IPS-11a (cell line): ENCODE data around the gene LIPG.

ENCODE experiments used
- H3K4me3 ChIP-seq: one replicate; pipeline ENCODE4 v1.5.1; 2013; ENCODE audit warnings: low read depth, low read length, control low read depth

The LIPG gene

DNA sequence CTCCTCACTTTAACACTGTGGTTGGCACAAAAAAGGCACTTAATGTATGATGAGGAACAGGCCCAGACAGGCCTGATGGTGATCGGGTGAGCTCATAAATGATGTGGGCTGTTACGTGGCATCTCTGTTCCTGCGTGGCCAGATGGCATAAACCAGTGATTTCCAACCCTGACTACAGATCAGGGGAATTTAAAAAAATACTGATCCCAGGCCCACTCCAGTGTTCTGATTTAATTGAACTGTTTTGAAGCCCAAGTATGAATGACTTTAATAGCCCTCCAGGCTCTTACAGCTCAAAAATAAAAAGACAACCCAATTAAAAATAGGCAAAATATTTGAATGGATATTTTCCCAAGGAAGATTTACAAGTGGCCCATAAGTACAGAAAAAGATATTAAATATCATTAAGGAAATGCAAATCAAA lies 48.2 kb downstream of the LIPG start:
- H3K4me3 ChIP-seq: no peak overlapping the region

DNA sequence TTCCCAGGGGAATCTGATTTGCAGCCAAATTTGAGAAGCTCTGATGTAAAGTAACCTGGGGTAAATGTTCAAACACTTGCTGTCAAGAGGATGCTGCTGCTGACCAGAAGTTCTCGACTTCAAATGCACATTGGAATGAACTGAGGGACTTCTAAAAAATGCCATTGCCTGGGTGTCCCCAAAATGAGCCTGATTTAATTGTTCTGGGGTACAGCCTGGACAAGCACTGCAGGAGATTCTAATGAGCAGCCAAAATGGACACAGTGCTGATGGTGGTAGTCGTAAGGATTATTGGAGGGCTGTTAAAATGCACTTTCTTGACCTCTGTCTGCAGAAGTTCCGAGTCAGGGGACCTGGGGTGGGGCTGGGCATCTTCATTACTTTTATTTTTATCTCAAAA lies 49.5 kb downstream of the LIPG start:
- H3K4me3 ChIP-seq: no peak overlapping the region

DNA sequence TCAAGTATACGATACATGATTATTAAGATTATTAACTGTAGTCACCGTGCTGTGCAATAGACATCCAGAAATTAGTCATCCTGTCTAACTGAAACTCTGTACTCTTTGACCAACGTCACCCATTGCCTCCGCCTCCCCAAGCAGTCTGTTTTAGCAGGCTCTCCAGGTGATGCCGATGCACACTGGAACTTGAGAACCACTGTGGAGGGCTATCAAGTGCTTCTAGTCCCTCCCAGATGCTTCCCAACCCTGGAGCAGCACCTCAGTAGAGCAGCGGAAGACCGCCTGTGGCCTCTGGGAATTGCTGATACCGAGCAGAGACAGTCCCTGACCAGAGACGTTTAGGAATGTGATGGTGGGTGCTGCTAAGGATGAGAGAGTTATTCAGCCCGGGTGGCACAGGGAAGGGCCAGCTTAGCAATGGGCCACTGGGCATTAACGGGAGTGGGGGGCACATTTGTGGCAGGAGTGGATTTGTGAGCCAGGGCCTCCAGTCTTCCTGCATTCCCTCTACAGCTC lies 50.7 kb downstream of the LIPG start:
- no peak overlapping the region for H3K4me3 ChIP-seq

DNA sequence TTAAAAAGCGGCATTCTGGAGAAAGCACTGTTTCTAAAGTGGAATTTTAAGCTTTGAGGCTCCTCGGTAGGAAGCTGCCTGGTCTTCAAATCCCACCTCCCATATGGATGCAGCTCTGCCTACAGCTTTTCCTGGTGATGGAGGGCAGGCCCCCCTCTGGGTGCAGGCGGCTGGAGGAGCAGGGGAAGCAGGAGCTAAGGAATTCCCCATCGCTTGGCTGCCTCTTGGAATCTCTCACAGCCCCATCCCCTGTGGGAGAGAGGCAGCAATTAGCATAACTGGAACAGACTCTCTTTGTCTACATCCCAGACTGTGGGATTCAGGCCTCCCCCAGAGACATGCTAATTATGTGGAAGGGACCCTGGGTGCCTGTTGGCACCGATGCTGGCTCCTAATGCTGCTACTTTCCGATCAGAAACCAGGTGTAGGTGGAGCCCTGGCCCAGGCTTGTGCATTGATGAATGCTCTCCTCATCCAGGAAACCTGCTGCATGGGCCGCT lies 51.3 kb downstream of the LIPG start:
- H3K4me3 ChIP-seq: no peak overlapping the region

DNA sequence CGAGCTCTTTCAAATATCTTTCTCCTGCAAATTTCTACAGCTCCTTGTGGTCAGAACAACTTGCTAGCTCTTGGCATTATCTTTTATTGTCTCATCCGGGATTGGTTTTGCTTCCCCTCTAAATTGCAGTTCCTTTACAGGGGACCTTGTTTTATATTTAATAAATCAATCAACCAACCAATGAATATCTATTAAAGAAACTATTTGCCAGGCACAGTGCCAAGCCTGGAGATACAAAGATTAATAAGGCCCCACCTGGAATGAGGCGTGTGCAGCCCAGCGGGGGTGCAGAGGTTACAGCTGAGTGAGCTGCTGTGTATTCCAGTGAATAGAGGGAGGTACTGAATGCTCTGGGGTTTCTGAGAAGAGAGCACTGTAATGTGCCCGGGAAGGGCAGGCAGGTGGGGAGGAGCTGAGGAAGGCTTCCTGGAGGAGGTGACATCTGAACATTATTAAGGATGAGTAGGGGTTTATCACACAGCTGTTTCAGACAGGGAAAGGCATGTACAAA lies 51.8 kb downstream of the LIPG start:
- no peak overlapping the region for H3K4me3 ChIP-seq

DNA sequence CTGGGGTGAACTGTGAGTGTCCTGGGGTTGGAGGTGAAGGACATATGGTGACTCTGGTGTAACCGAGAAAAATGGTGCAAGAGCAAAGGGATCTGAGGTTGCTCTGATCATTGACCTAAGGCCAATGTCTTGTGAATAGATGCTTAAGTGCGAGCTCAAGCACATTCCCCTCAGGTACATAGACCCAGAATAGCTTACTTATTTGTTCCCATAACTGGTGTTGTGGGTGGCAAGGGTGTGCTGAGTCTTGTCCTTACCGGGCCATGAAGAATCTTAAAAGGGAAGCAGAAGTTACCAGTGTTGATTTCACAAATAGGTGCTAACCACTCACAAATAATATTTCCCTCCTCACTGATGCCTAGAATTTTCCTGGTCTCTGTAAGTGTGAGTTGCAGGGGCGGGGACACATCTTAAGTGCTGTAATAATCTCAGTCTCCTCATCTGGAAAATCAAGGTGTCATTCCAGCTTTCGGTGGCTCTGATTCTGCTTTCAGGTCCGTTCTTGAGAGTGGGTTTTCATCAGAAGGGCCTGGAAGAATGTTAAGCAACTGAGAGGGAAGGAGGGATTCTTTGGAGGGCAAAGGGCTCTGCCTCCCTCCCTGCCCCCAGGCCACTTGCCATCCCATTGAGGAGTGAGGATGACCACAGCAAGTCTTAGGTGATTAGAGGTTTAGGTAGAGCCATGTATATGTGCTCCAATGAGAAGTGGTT lies 54.9 kb downstream of the LIPG start:
- no peak overlapping the region for H3K4me3 ChIP-seq

DNA sequence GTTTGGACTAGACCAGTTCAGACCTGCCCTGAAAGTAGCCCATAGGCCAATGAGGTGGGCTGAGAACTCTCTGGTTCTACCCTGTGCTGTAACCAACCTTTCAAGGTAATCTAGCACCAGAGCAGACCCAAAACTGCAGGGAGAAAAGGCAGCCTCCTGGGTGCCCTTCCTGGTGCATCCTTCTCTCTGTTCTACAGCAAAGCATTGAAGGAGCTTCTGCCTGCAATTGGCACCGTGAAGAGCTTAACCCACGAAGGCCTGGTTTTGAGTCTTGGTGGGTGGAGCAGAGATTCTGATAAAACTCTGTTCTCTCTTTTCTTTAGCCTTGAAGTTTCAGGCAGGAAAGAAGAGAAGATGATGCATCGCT lies 55.5 kb downstream of the LIPG start:
- no peak overlapping the region for H3K4me3 ChIP-seq

DNA sequence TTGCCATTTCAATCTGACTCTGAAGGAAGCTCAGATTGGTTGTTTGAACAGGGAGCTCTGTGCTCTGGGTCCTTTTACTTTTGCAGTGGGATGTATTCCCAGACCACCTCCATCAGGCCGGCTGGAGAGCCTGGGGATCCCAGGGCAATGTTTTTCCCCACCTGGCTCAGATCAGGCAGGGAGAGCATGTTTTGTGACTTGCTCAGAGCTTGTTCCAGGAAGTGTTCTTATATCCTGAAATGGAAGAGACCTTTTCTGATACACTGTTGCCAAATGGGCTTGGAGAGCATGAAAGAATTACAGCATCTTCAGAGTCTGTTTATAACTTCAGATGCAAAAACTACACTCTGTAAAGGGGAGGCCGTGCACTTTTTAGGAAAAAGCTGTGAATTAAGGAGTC lies 56.0 kb downstream of the LIPG start:
- no peak overlapping the region for H3K4me3 ChIP-seq

DNA sequence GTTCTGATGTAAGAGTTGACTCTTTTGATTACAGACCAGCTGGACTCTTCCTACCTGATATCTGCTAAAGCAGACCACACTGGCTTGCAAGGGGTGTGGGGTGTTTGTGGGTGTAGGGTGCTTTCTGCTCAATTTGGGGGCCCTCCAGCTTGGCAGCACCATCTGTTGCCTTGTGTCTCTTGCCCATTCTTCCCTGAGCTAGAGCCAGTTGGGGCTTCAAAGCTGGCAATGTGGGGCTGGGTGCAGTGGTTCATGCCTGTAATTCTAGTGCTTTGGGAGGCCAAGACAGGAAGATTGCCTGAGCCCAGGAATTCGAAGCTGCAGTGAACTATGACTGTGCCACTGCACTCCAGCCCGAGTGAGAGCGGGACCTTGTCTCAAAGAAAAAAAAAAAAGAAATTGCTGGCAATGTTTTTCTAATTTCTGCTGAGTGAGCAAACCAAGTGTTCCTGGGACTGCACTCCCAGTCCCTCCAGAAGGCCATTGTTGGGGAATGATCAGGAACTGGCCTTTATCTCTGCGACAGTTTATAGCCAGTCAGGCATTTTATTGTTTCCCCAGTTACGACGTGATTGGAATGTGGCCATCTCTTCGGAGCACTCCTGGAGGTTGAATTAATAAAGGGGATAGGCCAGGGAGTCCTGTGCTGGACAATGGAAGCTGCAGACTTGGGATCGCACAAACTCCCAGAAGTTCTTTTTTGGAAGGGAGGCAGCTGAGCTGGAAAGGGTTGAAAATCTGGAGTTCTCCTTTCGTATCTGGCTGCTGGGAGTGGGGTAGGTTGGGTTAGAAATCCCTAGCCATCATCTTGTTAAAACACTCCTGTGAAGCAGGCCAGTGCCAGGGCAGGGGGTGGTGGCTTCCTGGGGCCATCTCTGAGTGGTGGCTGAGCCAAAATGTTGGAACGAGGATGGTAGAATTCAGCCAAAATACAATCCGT lies 57.2 kb downstream of the LIPG start:
- no peak overlapping the region for H3K4me3 ChIP-seq

DNA sequence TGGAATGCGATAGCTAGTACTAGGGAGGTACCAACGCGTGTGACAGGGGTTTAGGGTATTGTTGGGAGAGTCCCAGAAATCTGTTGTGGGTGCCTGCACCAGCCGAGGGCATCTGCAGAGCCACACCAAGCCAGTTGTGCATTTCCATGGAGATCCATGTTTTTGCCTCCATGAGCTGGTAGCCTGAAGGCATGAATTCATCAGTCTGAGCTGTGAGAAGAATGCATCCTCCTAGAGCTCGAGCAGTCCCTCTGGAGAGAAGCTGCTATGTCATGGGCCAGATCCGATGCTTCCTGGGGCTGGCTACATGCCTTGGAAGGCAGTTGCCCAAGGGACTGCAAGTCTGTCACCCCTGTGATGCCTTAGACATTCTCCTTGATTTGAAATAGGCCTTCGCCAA lies 57.9 kb downstream of the LIPG start:
- no peak overlapping the region for H3K4me3 ChIP-seq

DNA sequence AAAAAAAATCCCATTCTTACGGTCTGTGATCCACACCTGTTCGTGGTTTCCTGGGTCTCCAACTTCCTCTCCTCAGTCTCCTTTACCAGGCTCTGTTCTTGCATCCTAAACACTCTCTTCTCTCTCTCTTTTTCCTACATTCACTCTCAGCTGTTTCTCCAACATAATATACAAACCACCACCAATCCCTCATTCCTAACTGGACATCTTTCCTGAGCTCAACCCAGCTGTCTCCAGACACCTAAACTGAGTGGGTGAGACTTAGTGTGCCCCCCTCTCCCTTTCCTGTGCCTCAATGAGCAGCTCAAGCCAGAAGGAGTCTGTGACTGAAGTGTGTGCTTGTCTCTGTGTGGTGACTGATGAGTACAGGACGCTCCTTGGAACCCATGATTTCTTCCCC lies 59.4 kb downstream of the LIPG start:
- no peak overlapping the region for H3K4me3 ChIP-seq

DNA sequence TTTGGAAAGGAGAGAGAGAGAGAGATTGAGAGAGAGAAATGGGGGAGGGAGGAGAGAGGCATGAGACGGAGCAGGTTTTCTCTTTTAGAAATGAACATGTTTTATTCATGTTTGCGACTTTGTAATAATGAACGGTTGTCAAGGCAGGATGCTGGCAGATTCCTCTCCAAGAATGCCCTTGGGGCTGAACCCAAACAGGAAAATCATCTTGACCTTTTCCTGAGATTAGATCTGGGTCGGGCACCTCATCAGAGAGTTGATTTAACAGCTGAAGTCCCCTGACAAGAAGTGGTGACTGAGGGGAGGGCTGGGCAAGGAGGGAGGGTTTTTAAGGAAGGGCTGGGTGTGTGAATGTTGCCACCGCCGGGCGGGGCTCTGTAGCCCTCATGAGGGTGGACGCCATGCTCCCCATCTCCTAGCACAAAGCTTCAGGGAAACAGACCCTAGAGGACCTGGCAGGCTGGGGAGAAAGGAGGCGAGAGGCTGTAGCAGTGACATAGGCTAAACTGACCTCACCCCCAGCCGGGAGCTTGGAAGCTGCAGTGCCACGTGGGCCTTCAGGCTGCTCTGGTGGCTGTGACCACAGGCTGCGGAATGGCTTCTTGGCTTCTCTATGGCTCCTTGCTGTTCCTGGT lies 60.0 kb downstream of the LIPG start:
- no peak overlapping the region for H3K4me3 ChIP-seq

DNA sequence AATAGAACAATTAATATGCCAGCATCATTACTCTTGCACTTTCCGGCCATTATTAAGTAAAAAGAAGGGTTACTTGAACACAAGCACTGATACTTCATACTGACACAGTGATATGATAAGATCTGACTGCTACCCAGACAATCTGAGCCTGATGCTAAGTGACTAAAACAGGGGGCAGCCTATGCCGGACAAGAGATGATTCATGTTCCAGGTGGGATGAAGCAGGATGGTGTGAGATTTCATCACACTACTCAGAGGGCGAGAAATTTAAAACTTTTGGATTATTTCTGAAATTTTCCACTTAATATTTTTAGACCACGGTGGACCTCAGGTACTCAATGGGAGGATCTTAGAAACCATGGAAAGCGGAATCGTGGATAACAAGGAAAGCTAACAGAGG lies 61.7 kb downstream of the LIPG start:
- H3K4me3 ChIP-seq: no peak overlapping the region

DNA sequence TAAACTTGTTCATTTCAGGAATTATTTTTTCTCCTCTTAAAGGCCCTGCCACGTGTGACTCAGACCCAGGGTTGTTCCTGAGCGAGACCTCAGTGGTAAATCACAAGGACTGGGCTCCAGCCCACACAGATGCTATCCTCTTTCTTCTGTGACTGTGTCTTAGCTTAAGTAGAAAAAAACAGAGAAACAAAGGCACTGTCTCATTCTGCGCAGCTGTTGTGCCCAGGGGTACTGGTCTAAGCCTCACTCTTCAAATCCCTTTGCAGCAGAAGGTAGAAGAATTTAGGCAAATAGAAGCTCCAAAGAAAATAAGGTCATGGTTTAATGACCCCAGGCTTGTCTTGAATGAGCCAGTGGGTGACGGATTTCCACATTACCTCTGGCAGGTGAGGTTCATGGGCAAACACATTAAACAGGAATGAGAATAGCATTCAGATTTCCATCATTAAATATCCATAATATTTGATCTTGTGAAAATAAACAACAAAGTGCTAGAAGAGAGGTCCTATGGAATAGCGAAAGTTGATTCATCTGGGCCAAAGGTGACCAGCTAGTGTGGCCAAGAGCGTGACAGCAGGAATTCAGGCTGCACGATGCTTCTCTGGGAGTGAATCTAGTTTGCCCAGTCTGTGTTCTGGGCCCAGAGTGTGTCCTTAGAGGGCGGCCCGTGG lies 63.3 kb downstream of the LIPG start:
- no peak overlapping the region for H3K4me3 ChIP-seq

DNA sequence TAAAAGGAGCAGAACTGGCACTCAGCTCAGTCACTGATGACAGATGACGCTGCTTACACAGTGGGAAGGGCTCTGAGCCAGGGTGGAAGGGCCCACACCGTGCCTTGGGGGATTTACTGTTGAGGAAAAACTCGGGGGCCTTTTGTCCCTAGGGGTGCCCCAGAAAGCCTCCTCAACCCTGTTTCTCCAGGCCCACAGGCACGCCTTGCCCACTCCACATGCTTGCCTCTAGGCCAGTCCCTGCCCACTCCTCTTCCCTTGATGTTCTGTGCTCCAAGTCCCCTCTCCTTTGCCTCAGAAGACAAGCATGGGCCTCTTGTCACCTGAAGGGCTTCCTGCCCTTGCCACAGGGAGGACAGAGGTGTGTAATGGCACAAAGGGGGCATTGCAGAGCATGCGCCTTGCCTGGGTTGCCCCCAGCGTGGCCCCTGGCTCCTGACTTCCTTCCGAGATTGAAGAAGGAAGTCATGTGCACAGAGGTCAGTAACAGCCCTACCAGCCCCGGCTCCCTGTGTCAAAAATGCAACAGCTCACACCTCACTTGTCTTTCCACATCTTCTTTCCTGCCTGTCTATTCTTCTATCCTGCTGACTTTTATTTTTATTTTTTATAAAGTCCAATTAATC lies 65.1 kb downstream of the LIPG start:
- H3K4me3 ChIP-seq: no peak overlapping the region

DNA sequence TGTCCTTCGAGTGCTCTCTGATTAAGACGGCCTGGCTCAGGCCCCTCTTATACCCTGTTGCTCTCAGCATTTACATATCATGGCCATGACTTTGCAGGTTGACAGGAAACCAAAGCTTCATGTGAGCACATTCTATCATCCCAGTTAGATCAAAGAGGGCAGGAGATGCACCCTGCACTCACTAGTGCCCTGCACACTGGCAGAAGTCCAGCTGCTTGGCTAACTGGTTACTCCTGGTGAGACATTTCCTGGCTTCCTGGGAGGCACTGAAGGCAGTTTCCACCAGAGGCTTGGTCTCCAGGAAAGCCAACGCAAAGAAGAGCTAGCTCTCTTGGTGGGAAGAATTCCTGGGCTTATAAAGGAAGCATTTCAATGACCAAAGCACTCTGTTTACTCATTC lies 66.3 kb downstream of the LIPG start:
- H3K4me3 ChIP-seq: no peak overlapping the region

DNA sequence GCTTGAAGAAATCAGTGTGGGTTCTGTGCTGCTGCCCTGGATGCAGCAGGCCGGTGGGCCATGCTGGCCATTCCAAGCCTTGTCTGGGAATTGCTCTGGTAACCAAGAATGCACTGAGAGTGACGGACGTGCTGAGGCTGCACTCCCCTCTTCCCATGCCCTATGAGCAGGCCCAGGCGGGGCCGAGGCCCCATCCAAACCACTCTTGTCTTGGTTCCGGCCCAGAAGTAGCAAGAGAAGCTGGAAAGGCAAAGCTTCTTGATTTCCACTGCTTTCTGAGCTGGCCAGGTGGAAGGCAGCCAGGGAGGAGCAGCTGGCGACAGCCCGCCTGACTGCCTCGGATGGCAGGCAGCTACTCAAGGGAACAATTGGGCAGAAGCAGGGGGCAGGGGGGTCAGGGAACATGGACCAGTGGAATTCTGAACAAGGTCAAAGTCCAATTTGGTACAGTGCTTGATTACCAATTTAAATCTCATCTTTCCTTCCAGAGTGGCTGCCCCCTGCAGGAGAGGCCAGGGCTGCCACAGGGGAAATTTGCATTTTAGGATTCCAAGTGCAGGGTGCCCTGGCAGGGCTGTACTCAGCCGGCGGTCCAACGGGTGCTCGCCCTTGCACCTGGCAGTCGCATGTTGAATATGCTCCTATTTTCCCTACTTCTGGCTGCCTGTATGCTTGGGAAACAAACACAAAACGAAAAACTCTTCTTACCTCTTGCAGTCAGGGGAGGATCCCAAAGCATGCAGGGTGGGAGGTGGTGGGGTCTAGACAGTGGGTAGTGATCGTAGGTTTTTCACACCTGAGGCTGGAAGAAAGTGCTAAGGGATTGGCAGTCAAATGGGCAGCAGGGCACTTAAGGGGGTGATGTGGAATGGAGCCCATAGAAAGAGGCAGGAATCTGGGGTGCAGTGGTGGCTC lies 67.3 kb downstream of the LIPG start:
- no peak overlapping the region for H3K4me3 ChIP-seq

DNA sequence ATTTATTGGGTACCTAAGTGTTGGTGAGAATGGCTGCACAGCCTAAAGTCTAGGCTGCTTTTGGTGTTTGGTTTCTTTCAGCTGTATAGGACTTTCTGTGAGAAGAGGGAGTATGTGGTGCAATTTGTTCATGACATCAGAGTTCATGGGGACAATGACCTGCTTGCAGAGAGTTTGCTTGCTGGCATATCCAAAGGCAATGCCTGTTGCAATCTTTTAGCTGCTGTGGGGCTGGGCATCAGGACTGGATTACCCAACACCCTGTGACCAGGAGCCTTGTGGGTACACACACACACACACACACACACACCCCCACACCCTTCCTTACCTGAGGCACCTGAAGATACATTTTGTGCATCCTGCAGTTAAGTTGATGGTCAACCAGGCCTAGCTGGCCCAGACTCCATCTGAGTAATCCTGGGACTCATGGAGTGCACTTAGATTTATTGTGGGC lies 68.4 kb downstream of the LIPG start:
- no peak overlapping the region for H3K4me3 ChIP-seq
